ENCODE results near the gene CHRM1. TPM values are rescaled to one million over a fixed set of nuclear protein-coding genes. Genes with fewer than 3 reads are reported as not detected.
"Not testable (repeated sequence)": the region's sequence is repeated elsewhere in the genome, so short reads cannot be mapped to it uniquely, and the experiment has no call there.

Gene CHRM1
- total RNA-seq, 1 donor from 2014 or later = 0.29 TPM

DNA sequence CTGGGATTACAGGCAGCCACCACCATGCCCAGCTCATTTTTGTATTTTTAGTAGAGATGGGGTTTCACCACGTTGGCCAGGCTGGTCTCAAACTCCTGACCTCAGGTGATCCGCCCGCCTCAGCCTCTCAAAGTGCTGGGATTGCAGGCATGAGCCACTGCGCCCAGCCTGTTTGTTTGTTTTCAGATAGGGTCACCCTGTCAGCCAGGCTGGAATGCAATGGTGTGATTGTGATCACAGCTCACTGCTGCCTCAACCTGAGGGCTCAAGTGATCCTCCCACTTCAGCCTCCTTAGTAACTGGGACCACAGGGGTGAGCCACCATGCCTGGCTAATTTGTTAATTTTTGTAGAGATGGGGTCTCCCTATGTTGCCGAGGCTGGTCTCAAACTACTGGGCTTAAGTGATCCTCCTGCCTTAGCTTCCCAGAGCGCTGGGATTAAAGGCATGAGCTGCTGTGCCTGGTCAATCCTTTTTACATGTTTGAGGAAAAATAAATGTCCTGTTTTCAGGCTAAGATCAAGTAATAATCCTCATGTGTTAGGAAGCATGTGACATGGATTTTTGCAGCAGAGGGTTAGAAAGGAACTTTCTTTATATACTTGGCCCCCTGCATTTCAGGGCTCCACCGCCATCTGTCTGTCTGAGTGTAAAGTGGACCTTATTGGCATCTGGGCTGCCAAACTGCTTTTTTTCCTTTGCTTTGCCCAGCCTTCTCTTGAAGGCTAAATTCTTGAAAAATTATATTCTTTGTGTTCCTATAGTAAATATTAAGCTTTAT lies 45.3 kb downstream of the CHRM1 start:
- H3K9me3 Mint-ChIP-seq = no peaks in the 10 kb centered on the region
- DNase-seq (ENCODE audit: extremely low spot score, unreplicated experiment) = no peak
- H3K36me3 Mint-ChIP-seq = peaks cover 6% of the 10 kb centered on the region
- no peak overlapping the region for H3K27ac Mint-ChIP-seq
- no peak for TF ChIP-seq CTCF (conservative IDR thresholded peaks at IDR 0.05)
- H3K4me3 Mint-ChIP-seq = no peak overlapping the region
- H3K27me3 Mint-ChIP-seq = no peaks in the 10 kb centered on the region
- peaks cover 16% of the 10 kb centered on the region for H3K4me1 Mint-ChIP-seq (ENCODE audit: unreplicated experiment)

- H3K27me3 Mint-ChIP-seq = no peaks in the 10 kb centered on the region
- DNase-seq (ENCODE audit: extremely low spot score, unreplicated experiment) = no peak
- no peak for TF ChIP-seq CTCF (conservative IDR thresholded peaks at IDR 0.05)
- no peak overlapping the region for H3K4me3 Mint-ChIP-seq
- no peaks in the 10 kb centered on the region for H3K9me3 Mint-ChIP-seq
- H3K36me3 Mint-ChIP-seq = peaks cover 6% of the 10 kb centered on the region
- H3K4me1 Mint-ChIP-seq (ENCODE audit: unreplicated experiment) = peaks cover 11% of the 10 kb centered on the region
- H3K27ac Mint-ChIP-seq = no peak overlapping the region
Observed at GRCh38 chr11:62874851-62875250, 46.3 kb downstream of the CHRM1 start.

DNA sequence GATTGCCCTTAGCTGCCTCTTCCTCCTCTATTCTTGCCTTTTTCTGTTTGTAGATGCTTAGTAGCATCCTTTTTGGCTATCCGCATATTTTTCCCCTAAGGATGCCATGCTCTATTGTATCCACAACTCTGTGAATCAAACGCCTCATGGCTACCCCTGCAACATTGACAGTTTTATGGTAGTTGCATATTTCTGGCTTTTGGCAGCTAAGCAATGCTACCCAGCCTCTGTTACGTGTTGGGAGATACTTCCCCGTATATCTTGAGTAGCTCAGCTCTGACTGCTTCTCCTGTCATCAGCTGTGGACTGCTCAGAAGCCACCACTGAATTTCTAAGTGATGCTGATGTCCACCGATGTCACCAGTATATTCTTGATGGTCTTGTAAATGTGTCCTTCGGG lies 55.5 kb downstream of the CHRM1 start:
- peaks cover 22% of the 10 kb centered on the region for H3K4me1 Mint-ChIP-seq (ENCODE audit: unreplicated experiment)
- no peak overlapping the region for H3K4me3 Mint-ChIP-seq
- no peak for DNase-seq (ENCODE audit: extremely low spot score, unreplicated experiment)
- H3K27ac Mint-ChIP-seq = peak overlapping the region; percentile 31
- peaks cover 9% of the 10 kb centered on the region for H3K36me3 Mint-ChIP-seq
- no peaks in the 10 kb centered on the region for H3K27me3 Mint-ChIP-seq
- no peak for TF ChIP-seq CTCF (conservative IDR thresholded peaks at IDR 0.05)
- no peaks in the 10 kb centered on the region for H3K9me3 Mint-ChIP-seq

GRCh38 chr11:62863687-62864335 lies 57.4 kb downstream of the CHRM1 start:
- Mint-ChIP-seq H3K27ac (peak overlapping the region; percentile 87), H3K4me1 (ENCODE audit: unreplicated experiment) (peaks cover 36% of the 10 kb centered on the region), H3K36me3 (peaks cover 9% of the 10 kb centered on the region), H3K4me3 (no peak overlapping the region), H3K27me3 (no peaks in the 10 kb centered on the region), H3K9me3 (no peaks in the 10 kb centered on the region)
- TF ChIP-seq CTCF (conservative IDR thresholded peaks at IDR 0.05) = no peak
- DNase-seq (ENCODE audit: extremely low spot score, unreplicated experiment) = no peak

GRCh38 chr11:62861564-62862192 lies 59.5 kb downstream of the CHRM1 start:
- H3K4me1 Mint-ChIP-seq (ENCODE audit: unreplicated experiment) = peaks cover 49% of the 10 kb centered on the region
- peak overlapping the region; percentile 39 for H3K27ac Mint-ChIP-seq
- H3K9me3 Mint-ChIP-seq; H3K36me3 Mint-ChIP-seq; H3K27me3 Mint-ChIP-seq; H3K4me3 Mint-ChIP-seq; DNase-seq (ENCODE audit: extremely low spot score, unreplicated experiment): not testable (repeated sequence)
